ENCODE results near the gene TMIGD1. TPM values are rescaled to one million over a fixed set of nuclear protein-coding genes. Genes with fewer than 3 reads are reported as not detected.

The TMIGD1 gene
- total and polyA plus RNA-seq, 2 of the 13 experiments (the other 11 are each of a cell fraction or from before 2014, with no cell fraction given) = not detected

- TF ChIP-seq CEBPB (IDR thresholded peaks at IDR 0.05; ENCODE audit: borderline replicate concordance, low read depth, low read length) = peak; percentile 30; the same call in 1 of the 2 replicates
- no peak for TF ChIP-seq RAD21 (CRISPR knock-in tag; IDR thresholded peaks at IDR 0.05)
Observed at GRCh38 chr17:30379903-30380381, 46.1 kb upstream of the TMIGD1 start (continued).

GRCh38 chr17:30379303-30379902 is 45.5 kb upstream of the TMIGD1 start:
- Histone ChIP-seq H3K79me2 (ENCODE audit: insufficient read depth, low read length) (peaks cover 56% of the 10 kb centered on the region), H3K9me3 (ENCODE audit: low read length) (no peaks in the 10 kb centered on the region), H4K20me1 (ENCODE audit: insufficient read depth, low read length) (peaks cover 29% of the 10 kb centered on the region), H3K36me3 (replicated peaks in 1 of 2; ENCODE audit: control insufficient read depth in 1 of 2, insufficient read depth in 2 of 2, low read length in 2 of 2) (no peaks in the 10 kb centered on the region; a peak in 1 of 5 replicates), H3K9ac (ENCODE audit: insufficient read depth, low read depth, low read length) (peak overlapping the region; percentile 86), H2AFZ (ENCODE audit: low read length) (no peak overlapping the region), H3K4me3 (replicated peaks in 1 of 3; ENCODE audit: insufficient read depth in 1 of 3, low read depth in 2 of 3, low read length in 3 of 3) (peak overlapping the region; percentile 92 to 94 (median 92)), H3K27ac (ENCODE audit: extremely low read length, insufficient read depth, low read length) (peak overlapping the region; percentile 68), H3K4me1 (ENCODE audit: insufficient read depth, low read length) (peaks cover 70% of the 10 kb centered on the region), H3K4me2 (ENCODE audit: low read depth, low read length) (peak overlapping the region; percentile 95), H3K27me3 (ENCODE audit: control insufficient read depth in 1 of 2, insufficient read depth in 2 of 2, low read length in 2 of 2) (no peaks in the 10 kb centered on the region; a peak in 1 of 5 replicates)
- no peak for FAIRE-seq
- in situ Hi-C loops (cut with HindIII; ENCODE audit: extremely low pct_ligation_motif_present, low pct_unique_long_range_greater_than_20kb) = loop anchor here (5.0 kb wide), 1 partner anchor 37 kb away; no protein-coding TSS in a partner anchor
- WGBS (ENCODE audit: low lambda C conversion rate) = 4% methylated on average over 6 of the region's 68 CpGs
- ATAC-seq = peak; percentile 21
- intact Hi-C loops (cut with micrococcal nuclease; ENCODE audit: unreplicated experiment) = no loop called here
- DNase-seq (ENCODE audit: low spot score) = no peak
- BruUV-seq (replicated peaks) = no TSS peak
- POLR2A ChIA-PET = interaction anchor here (8.1 kb wide), 1 partner anchor 36 kb away, joined by 114 read pairs; no protein-coding TSS in a partner anchor
- CTCF ChIA-PET (ENCODE audit: low intra/inter-chr PET ratio, low total read pairs) = interaction anchor here (1.0 kb wide), 1 partner anchor 40 kb away, joined by 3 read pairs; no protein-coding TSS in a partner anchor
- TF ChIP-seq ZC3H13 (CRISPR knock-in tag; IDR thresholded peaks at IDR 0.05) (0 out of 2 replicates have a peak, but pooled peaks have one; percentile 34), HOXA9 (CRISPR knock-in tag; IDR thresholded peaks at IDR 0.05; ENCODE audit: borderline replicate concordance) (peak; percentile 56; the same call in 1 of the 2 replicates), KDM2A (CRISPR knock-in tag; IDR thresholded peaks at IDR 0.05; ENCODE audit: borderline replicate concordance, low read depth) (peak; percentile 26; the same call in 1 of the 2 replicates), E2F2 (CRISPR knock-in tag; IDR thresholded peaks at IDR 0.05; ENCODE audit: borderline replicate concordance) (0 out of 2 replicates have a peak, but pooled peaks have one; percentile 6), ZNF674 (CRISPR knock-in tag; IDR thresholded peaks at IDR 0.05; ENCODE audit: low read depth) (no peak), ZNF710 (CRISPR knock-in tag; IDR thresholded peaks at IDR 0.05; ENCODE audit: borderline replicate concordance) (0 out of 2 replicates have a peak, but pooled peaks have one; percentile 4), ZC3H4 (CRISPR knock-in tag; IDR thresholded peaks at IDR 0.05; ENCODE audit: borderline replicate concordance) (no peak), HDAC1 (CRISPR knock-in tag; IDR thresholded peaks at IDR 0.05) (0 out of 2 replicates have a peak, but pooled peaks have one; percentile 26), SAP130 (CRISPR knock-in tag; IDR thresholded peaks at IDR 0.05; ENCODE audit: low read depth) (0 out of 2 replicates have a peak, but pooled peaks have one; percentile 8), SSRP1 (CRISPR knock-in tag; IDR thresholded peaks at IDR 0.05) (no peak), ZNF607 (CRISPR knock-in tag; IDR thresholded peaks at IDR 0.05; ENCODE audit: borderline replicate concordance) (0 out of 2 replicates have a peak, but pooled peaks have one; percentile 18), ZNF777 (CRISPR knock-in tag; IDR thresholded peaks at IDR 0.05) (peak; percentile 79), ZFY (CRISPR knock-in tag; IDR thresholded peaks at IDR 0.05) (peak; percentile 56), POGZ (CRISPR knock-in tag; IDR thresholded peaks at IDR 0.05) (0 out of 2 replicates have a peak, but pooled peaks have one; percentile 8), GFI1 (CRISPR knock-in tag; IDR thresholded peaks at IDR 0.05; ENCODE audit: borderline replicate concordance) (0 out of 2 replicates have a peak, but pooled peaks have one; percentile 8), ZBTB7A (CRISPR knock-in tag; IDR thresholded peaks at IDR 0.05) (no peak), RBFOX2 (IDR thresholded peaks at IDR 0.05; ENCODE audit: low read depth, low read length) (peak; percentile 31), ZSCAN21 (CRISPR knock-in tag; IDR thresholded peaks at IDR 0.05; ENCODE audit: borderline replicate concordance) (peak; percentile 36; the same call in 1 of the 2 replicates)
